ENCODE data around the gene VWCE. TPM values are rescaled to one million over a fixed set of nuclear protein-coding genes. Genes with fewer than 3 reads are reported as not detected.

The VWCE gene
- total and polyA plus RNA-seq, 9 of the 15 experiments (the other 6 are each of a cell fraction or from before 2014, with no cell fraction given) = 0.06 to 1.6 (median 0.63) TPM; not detected in 1

DNA sequence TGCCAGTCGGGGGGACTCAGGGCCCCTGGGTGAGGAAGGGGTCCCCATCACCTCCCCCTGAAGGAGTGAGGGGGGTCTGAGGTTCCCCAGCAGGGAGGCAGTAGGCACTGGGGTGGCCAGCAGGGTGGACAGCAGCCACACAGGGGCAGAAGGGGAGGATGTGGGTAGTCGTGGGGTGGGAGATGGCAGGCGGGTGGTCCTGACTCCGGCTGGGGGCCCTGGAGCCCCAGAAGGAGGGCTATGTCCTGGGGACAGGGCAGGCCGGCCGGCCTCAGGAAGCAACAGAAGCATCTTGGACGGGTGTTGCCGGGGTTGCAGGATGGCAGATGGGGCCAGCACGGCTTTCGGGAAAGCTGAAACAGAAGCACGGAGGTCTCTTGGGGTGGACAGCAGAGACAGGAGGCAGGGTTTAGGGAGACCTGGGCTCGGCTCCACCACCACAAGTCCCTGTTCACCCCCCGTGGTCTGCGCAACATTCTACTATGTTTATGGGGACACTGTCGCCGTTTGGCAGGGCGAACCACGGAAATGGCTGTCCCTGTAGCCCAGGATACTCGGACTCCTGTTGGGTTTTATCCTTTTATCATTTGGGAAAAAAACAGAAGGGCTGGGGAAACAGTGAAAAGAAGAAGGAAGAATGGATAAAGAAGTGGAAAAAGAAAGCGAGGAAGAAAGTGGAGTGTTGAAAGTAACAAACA is 14.1 kb downstream of the VWCE start:
- ChIA-PET POLR2A (interaction anchor here (0.6 to 1.7 kb wide), 9 partner anchors 10 to 168 kb away, joined by 3 to 6 read pairs (median 4); no protein-coding TSS in a partner anchor), CTCF (ENCODE audit: low intra/inter-chr PET ratio) (interaction anchor here (1.7 kb wide), 1 partner anchor 104 kb away, joined by 11 read pairs; no protein-coding TSS in a partner anchor)
- Histone ChIP-seq H3K79me2 (ENCODE audit: control insufficient read depth, insufficient read depth, low read length) (no peaks in the 10 kb centered on the region), H2AFZ (ENCODE audit: low read depth, low read length) (peak overlapping the region; percentile 84), H4K20me1 (replicated peaks; ENCODE audit: control insufficient read depth, insufficient read depth, low read length) (no peaks in the 10 kb centered on the region), H3K27me3 (ENCODE audit: control insufficient read depth in 2 of 2, insufficient read depth in 2 of 2, low read length in 2 of 2) (no peaks in the 10 kb centered on the region), H3K4me1 (replicated peaks in 1 of 2; ENCODE audit: control insufficient read depth in 2 of 2, insufficient read depth in 2 of 2, low read length in 2 of 2) (peaks cover 12 to 26% of the 10 kb centered on the region in 2 experiments; a peak in 4 of 5 replicates), H3K27ac (ENCODE audit: extremely low read depth, low read depth, low read length) (no peak overlapping the region), H3K4me3 (no peak overlapping the region), H3K4me2 (ENCODE audit: insufficient read depth, low read length) (peak overlapping the region; percentile 63), H3K9me1 (ENCODE audit: control insufficient read depth, insufficient read depth, low read length) (no peaks in the 10 kb centered on the region), H3K36me3 (ENCODE audit: control insufficient read depth, insufficient read depth, low read length) (peaks cover 2% of the 10 kb centered on the region; the same call in 2 of the 3 replicates), H3K9ac (ENCODE audit: insufficient read depth in 1 of 2, low read depth in 2 of 2, low read length in 2 of 2) (peak overlapping the region; percentile 35 to 82; a peak in 3 of 4 replicates), H3K9me3 (replicated peaks; ENCODE audit: control insufficient read depth, insufficient read depth, low read depth, low read length) (no peaks in the 10 kb centered on the region)
- WGBS (ENCODE audit: insufficient coverage, low coverage, missing lambda C conversion rate) = 31% methylated on average over 16 of the region's 20 CpGs
- ATAC-seq (peak; percentile 28), FAIRE-seq (no peak), DNase-seq (ENCODE audit: extremely low read depth in 1 of 4, low spot score in 3 of 4) (peak in 1 of 4 experiments; percentile 9)
- intact Hi-C loops (cut with micrococcal nuclease) = no loop called here
- in situ Hi-C loops (cut with MboI) = no loop called here
- TF ChIP-seq HMGN3 (IDR thresholded peaks at IDR 0.05; ENCODE audit: borderline replicate concordance, extremely low read depth, insufficient read length, low read depth, low read length) = peak; percentile 7
- TF ChIP-seq, protein P1, sequence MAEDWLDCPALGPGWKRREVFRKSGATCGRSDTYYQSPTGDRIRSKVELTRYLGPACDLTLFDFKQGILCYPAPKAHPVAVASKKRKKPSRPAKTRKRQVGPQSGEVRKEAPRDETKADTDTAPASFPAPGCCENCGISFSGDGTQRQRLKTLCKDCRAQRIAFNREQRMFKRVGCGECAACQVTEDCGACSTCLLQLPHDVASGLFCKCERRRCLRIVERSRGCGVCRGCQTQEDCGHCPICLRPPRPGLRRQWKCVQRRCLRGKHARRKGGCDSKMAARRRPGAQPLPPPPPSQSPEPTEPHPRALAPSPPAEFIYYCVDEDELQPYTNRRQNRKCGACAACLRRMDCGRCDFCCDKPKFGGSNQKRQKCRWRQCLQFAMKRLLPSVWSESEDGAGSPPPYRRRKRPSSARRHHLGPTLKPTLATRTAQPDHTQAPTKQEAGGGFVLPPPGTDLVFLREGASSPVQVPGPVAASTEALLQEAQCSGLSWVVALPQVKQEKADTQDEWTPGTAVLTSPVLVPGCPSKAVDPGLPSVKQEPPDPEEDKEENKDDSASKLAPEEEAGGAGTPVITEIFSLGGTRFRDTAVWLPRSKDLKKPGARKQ (CRISPR knock-in tag; IDR thresholded peaks at IDR 0.05) = 0 out of 2 replicates have a peak, but pooled peaks have one; percentile 50
- no peak for TF ChIP-seq ZNF644 (tag; IDR thresholded peaks at IDR 0.05; ENCODE audit: low read depth)
- TF ChIP-seq ARID2 (IDR thresholded peaks at IDR 0.05) = no peak
- 0 out of 2 replicates have a peak, but pooled peaks have one; percentile 9 for TF ChIP-seq NR4A1 (CRISPR knock-in tag; IDR thresholded peaks at IDR 0.05)
- TF ChIP-seq NR4A1 (tag; IDR thresholded peaks at IDR 0.05) = no peak
- TF ChIP-seq, protein P2, sequence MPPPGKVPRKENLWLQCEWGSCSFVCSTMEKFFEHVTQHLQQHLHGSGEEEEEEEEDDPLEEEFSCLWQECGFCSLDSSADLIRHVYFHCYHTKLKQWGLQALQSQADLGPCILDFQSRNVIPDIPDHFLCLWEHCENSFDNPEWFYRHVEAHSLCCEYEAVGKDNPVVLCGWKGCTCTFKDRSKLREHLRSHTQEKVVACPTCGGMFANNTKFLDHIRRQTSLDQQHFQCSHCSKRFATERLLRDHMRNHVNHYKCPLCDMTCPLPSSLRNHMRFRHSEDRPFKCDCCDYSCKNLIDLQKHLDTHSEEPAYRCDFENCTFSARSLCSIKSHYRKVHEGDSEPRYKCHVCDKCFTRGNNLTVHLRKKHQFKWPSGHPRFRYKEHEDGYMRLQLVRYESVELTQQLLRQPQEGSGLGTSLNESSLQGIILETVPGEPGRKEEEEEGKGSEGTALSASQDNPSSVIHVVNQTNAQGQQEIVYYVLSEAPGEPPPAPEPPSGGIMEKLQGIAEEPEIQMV (tag; conservative IDR thresholded peaks at IDR 0.05; ENCODE audit: low read depth) = 0 out of 2 replicates have a peak, but pooled peaks have one; percentile 11
- no peak for TF ChIP-seq ZC3H11A (IDR thresholded peaks at IDR 0.05; ENCODE audit: low read depth, low read length)
- TF ChIP-seq, protein P3, sequence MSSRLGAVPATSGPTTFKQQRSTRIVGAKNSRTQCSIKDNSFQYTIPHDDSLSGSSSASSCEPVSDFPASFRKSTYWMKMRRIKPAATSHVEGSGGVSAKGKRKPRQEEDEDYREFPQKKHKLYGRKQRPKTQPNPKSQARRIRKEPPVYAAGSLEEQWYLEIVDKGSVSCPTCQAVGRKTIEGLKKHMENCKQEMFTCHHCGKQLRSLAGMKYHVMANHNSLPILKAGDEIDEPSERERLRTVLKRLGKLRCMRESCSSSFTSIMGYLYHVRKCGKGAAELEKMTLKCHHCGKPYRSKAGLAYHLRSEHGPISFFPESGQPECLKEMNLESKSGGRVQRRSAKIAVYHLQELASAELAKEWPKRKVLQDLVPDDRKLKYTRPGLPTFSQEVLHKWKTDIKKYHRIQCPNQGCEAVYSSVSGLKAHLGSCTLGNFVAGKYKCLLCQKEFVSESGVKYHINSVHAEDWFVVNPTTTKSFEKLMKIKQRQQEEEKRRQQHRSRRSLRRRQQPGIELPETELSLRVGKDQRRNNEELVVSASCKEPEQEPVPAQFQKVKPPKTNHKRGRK (tag; IDR thresholded peaks at IDR 0.05) = peak; percentile 69
- TF ChIP-seq SP2 (IDR thresholded peaks at IDR 0.05; ENCODE audit: extremely low read depth, low read depth, low read length, poor library complexity, severe bottlenecking) = no peak
- no TSS peak for BruUV-seq (replicated peaks)
